MCF 10A (cell line): ENCODE measurements around the gene INTS11. TPM values are rescaled to one million over a fixed set of nuclear protein-coding genes. Genes with fewer than 3 reads are reported as not detected.

Source experiments
- BruUV-seq: library from RNA; stranded (reverse); fragments of 400-500 nt; replicated peaks from 2 replicates; lab custom pipeline; 2021; lab: Mats Ljungman, UMichigan
- CTCF ChIA-PET: fragments of 300-600 bp; sonication (Branson Sonifier 250); formaldehyde crosslinking; extraction: SDS; loops from one replicate; lab custom pipeline; 2021; ENCODE audit warnings: antibody characterized with exemption, inconsistent platforms; lab: Yijun Ruan, JAX
- POLR2A ChIA-PET: fragments of 300-600, 350-650 bp; sonication (Branson Sonifier 250); formaldehyde crosslinking; extraction: SDS; loops from one replicate; lab custom pipeline; 2020; ENCODE audit warnings: antibody characterized with exemption, inconsistent platforms; lab: Yijun Ruan, JAX
- DNase-seq: peaks from one replicate; pipeline ENCODE4 v3.0.0-alpha.2; 2018; ENCODE audit not compliant: unreplicated experiment
- H3K27ac Mint-ChIP-seq: one replicate; pipeline ENCODE4 v1.8.0; 2022; ENCODE audit warnings: mild to moderate bottlenecking, low read depth, mixed read lengths; ENCODE audit not compliant: unreplicated experiment
- H3K27me3 Mint-ChIP-seq: one replicate; pipeline ENCODE4 v1.8.0; 2022; ENCODE audit warnings: mixed read lengths; ENCODE audit not compliant: insufficient read depth, unreplicated experiment
- H3K36me3 Mint-ChIP-seq: one replicate; pipeline ENCODE4 v1.8.0; 2022; ENCODE audit warnings: mild to moderate bottlenecking, moderate library complexity, mixed read lengths; ENCODE audit not compliant: insufficient read depth, unreplicated experiment
- H3K4me1 Mint-ChIP-seq: one replicate; pipeline ENCODE4 v1.8.0; 2022; ENCODE audit warnings: mixed read lengths; ENCODE audit not compliant: insufficient read depth, unreplicated experiment
- H3K4me3 Mint-ChIP-seq: one replicate; pipeline ENCODE4 v1.8.0; 2022; ENCODE audit warnings: mild to moderate bottlenecking, moderate library complexity, mixed read lengths; ENCODE audit not compliant: unreplicated experiment
- H3K9me3 Mint-ChIP-seq: one replicate; pipeline ENCODE4 v1.8.0; 2022; ENCODE audit warnings: mixed read lengths; ENCODE audit not compliant: unreplicated experiment
- intact Hi-C: fragments of 100-400 bp; cut with micrococcal nuclease; formaldehyde crosslinking; loops from 2 replicates; pipeline ENCODE4 v1.14.1; 2022
- total RNA-seq: library from RNA; stranded (reverse); gene quantifications from 2 replicates; pipeline ENCODE4 v1.2.3, GENCODE V29; 2022
- TF ChIP-seq, protein P1 (sequence below): fragments of 200-600 bp; IDR thresholded peaks from one replicate; pipeline ENCODE4 v1.8.0; 2022; ENCODE audit warnings: antibody characterized with exemption, mild to moderate bottlenecking; ENCODE audit not compliant: unreplicated experiment

The INTS11 gene
- total RNA-seq, 1 experiment from 2014 or later: 122 TPM

DNA sequence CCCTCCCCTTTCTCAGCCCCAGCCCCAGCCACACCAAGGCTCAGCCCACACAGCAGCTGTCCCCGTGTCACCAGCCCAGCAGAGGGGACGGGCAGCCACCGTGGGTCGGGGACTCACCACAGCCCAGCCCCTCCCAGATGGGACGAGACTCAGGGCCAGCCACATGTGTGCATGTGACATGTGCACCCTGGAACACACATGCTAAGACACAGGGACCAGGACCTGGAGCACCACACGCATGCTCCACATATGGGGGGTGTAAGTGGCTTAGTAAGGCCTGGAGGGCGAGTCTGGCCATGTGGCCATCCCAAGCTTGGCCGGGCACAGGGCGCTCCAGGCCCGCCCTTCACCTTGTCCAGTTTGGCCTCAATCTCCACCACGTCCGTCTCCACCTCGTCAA, 20.7 kb downstream of the INTS11 start:
- TF ChIP-seq, protein P1, sequence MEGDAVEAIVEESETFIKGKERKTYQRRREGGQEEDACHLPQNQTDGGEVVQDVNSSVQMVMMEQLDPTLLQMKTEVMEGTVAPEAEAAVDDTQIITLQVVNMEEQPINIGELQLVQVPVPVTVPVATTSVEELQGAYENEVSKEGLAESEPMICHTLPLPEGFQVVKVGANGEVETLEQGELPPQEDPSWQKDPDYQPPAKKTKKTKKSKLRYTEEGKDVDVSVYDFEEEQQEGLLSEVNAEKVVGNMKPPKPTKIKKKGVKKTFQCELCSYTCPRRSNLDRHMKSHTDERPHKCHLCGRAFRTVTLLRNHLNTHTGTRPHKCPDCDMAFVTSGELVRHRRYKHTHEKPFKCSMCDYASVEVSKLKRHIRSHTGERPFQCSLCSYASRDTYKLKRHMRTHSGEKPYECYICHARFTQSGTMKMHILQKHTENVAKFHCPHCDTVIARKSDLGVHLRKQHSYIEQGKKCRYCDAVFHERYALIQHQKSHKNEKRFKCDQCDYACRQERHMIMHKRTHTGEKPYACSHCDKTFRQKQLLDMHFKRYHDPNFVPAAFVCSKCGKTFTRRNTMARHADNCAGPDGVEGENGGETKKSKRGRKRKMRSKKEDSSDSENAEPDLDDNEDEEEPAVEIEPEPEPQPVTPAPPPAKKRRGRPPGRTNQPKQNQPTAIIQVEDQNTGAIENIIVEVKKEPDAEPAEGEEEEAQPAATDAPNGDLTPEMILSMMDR: no peak
- no peak overlapping the region for H3K4me3 Mint-ChIP-seq
- ChIA-PET CTCF (interaction anchor here (0.9 to 1.0 kb wide), 2 partner anchors 69 to 181 kb away, joined by 3 to 5 read pairs; no protein-coding TSS in a partner anchor), POLR2A (interaction anchor here (1.0 to 1.5 kb wide), 2 partner anchors 12 to 30 kb away, joined by 3 to 6 read pairs; partner anchors contain the start of gene UBE2J2)
- DNase-seq: no peak
- no peak overlapping the region for H3K27ac Mint-ChIP-seq
- no TSS peak for BruUV-seq
- H3K27me3 Mint-ChIP-seq: no peaks in the 10 kb centered on the region
- H3K36me3 Mint-ChIP-seq: peaks cover 11% of the 10 kb centered on the region
- intact Hi-C loops: no loop called here
- no peaks in the 10 kb centered on the region for H3K9me3 Mint-ChIP-seq
- H3K4me1 Mint-ChIP-seq: peaks cover 23% of the 10 kb centered on the region

GRCh38 chr1:1302951-1303509, 21.4 kb downstream of the INTS11 start:
- ChIA-PET CTCF (interaction anchor here (0.7 to 1.0 kb wide), 3 partner anchors 24 to 180 kb away, joined by 3 to 5 read pairs (median 3); no protein-coding TSS in a partner anchor), POLR2A (interaction anchor here (1.5 kb wide), 1 partner anchor 11 kb away, joined by 6 read pairs; no protein-coding TSS in a partner anchor)
- TF ChIP-seq, protein P1: no peak
- DNase-seq: no peak
- intact Hi-C loops: no loop called here
- Mint-ChIP-seq H3K27me3 (no peaks in the 10 kb centered on the region), H3K27ac (no peak overlapping the region), H3K4me1 (peaks cover 23% of the 10 kb centered on the region), H3K36me3 (peaks cover 11% of the 10 kb centered on the region), H3K4me3 (no peak overlapping the region), H3K9me3 (no peaks in the 10 kb centered on the region)
- BruUV-seq: no TSS peak

DNA sequence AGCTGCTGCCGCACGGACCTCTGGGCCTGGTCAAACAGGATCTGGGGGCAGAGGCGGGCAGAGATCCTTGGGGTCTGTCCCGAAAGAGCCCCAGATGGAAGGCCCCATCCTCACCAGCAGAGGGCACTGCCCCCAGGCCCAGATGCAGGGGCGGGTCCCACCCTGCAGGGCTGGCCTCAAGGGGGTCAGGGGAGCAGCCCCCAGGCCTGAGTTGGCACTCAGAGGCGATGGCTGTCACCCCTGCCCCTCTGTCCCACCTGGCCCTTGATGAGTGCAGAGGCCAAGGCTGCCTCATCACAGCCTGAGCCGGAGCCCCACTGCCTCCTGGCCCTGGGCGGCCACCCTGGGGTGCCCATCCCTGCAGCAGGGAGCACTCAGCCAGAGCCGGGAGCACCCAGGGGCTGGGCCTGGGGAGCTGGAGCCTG, 22.4 kb downstream of the INTS11 start:
- H3K4me1 Mint-ChIP-seq: peaks cover 23% of the 10 kb centered on the region
- no TSS peak for BruUV-seq
- no peak overlapping the region for H3K4me3 Mint-ChIP-seq
- ChIA-PET POLR2A (no interaction called here), CTCF (interaction anchor here (0.6 to 0.7 kb wide), 2 partner anchors 9 to 152 kb away, joined by 3 to 4 read pairs; no protein-coding TSS in a partner anchor)
- DNase-seq: no peak
- no peaks in the 10 kb centered on the region for H3K9me3 Mint-ChIP-seq
- intact Hi-C loops: no loop called here
- TF ChIP-seq, protein P1: peak; percentile 37
- H3K36me3 Mint-ChIP-seq: peaks cover 11% of the 10 kb centered on the region
- H3K27me3 Mint-ChIP-seq: no peaks in the 10 kb centered on the region
- H3K27ac Mint-ChIP-seq: no peak overlapping the region

- intact Hi-C loops: no loop called here
- no peak for DNase-seq
- CTCF ChIA-PET: interaction anchor here (1.0 kb wide), 1 partner anchor 8 kb away, joined by 3 read pairs; no protein-coding TSS in a partner anchor
- Mint-ChIP-seq H3K27me3 (no peaks in the 10 kb centered on the region), H3K36me3 (peaks cover 11% of the 10 kb centered on the region), H3K27ac (no peak overlapping the region), H3K9me3 (no peaks in the 10 kb centered on the region), H3K4me1 (peaks cover 11% of the 10 kb centered on the region), H3K4me3 (no peak overlapping the region)
- POLR2A ChIA-PET: no interaction called here
- no TSS peak for BruUV-seq
- TF ChIP-seq, protein P1: no peak
Measured at GRCh38 chr1:1300352-1300739, 24.1 kb downstream of the INTS11 start.
